Glutamatergic neuron (in vitro differentiated cells): ENCODE results near the gene SLC22A2. TPM values are rescaled to one million over a fixed set of nuclear protein-coding genes. Genes with fewer than 3 reads are reported as not detected.

Source experiments
- DNase-seq: peaks from one replicate; pipeline ENCODE4 v3.0.0; 2022
- H3K27ac Mint-ChIP-seq: one replicate; pipeline ENCODE4 v1.8.0; 2020; ENCODE audit warnings: mild to moderate bottlenecking, mixed read lengths, inconsistent platforms; ENCODE audit not compliant: unreplicated experiment
- H3K27me3 Mint-ChIP-seq: one replicate; pipeline ENCODE4 v1.8.0; 2020; ENCODE audit warnings: mild to moderate bottlenecking, moderate library complexity, mixed read lengths, inconsistent platforms; ENCODE audit not compliant: unreplicated experiment
- H3K36me3 Mint-ChIP-seq: one replicate; pipeline ENCODE4 v1.8.0; 2020; ENCODE audit warnings: mild to moderate bottlenecking, mixed read lengths, inconsistent platforms; ENCODE audit not compliant: unreplicated experiment
- H3K4me1 Mint-ChIP-seq: one replicate; pipeline ENCODE4 v1.8.0; 2020; ENCODE audit warnings: mild to moderate bottlenecking, low read depth, mixed read lengths, inconsistent platforms; ENCODE audit not compliant: unreplicated experiment
- H3K4me3 Mint-ChIP-seq: one replicate; pipeline ENCODE4 v1.8.0; 2020; ENCODE audit warnings: mild to moderate bottlenecking, mixed read lengths, inconsistent platforms; ENCODE audit not compliant: unreplicated experiment
- H3K9me3 Mint-ChIP-seq: one replicate; pipeline ENCODE4 v1.8.0; 2020; ENCODE audit warnings: mild to moderate bottlenecking, moderate library complexity, mixed read lengths, inconsistent platforms; ENCODE audit not compliant: unreplicated experiment
- CTCF ChIP-seq: fragments of 200-600 bp; sonication (generic); IDR thresholded peaks from one replicate; pipeline ENCODE4 v1.5.0; 2021; ENCODE audit not compliant: partially characterized antibody, unreplicated experiment
- total RNA-seq: library from RNA; stranded (reverse); fragmentation: NEBNext Ultra II Directional; extraction: Animal tissue kit (Norgen Biotek cat#: 25700); gene quantifications from one replicate; pipeline ENCODE4 v1.2.1, GENCODE V29; 2021; ENCODE audit not compliant: unreplicated experiment

SLC22A2 gene
- total RNA-seq, 1 donor from 2014 or later, result not detected

DNA sequence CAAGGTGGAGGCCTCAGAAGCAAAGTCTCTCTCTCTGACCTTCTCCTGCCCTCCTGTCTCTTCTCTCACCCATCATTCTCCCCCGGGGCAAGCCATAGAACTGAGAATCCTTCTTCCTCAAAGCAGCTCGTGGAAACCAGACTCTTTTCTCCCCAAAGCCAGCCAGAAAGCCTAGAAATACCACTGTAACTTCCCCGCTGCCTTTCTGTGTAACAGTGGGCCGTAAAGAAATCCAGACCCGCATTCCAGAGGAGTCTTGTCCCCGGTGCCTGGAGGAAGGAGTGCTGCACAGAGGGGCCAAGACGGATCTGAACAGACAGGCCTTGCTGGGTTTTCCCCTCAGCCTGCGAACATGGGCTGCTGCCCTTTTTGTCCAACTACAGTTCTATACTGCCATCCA, 977 bp upstream of the SLC22A2 start:
- H3K9me3 Mint-ChIP-seq, result peaks cover 3% of the 10 kb centered on the region
- no peaks in the 10 kb centered on the region for H3K27me3 Mint-ChIP-seq
- no peak overlapping the region for H3K27ac Mint-ChIP-seq
- no peak overlapping the region for H3K4me3 Mint-ChIP-seq
- no peak for TF ChIP-seq CTCF
- H3K4me1 Mint-ChIP-seq, result no peaks in the 10 kb centered on the region
- H3K36me3 Mint-ChIP-seq, result no peaks in the 10 kb centered on the region
- DNase-seq, result no peak

- H3K36me3 Mint-ChIP-seq, result no peaks in the 10 kb centered on the region
- no peaks in the 10 kb centered on the region for H3K4me1 Mint-ChIP-seq
- TF ChIP-seq CTCF, result no peak
- H3K4me3 Mint-ChIP-seq, result no peak overlapping the region
- no peak for DNase-seq
- H3K27me3 Mint-ChIP-seq, result no peaks in the 10 kb centered on the region
- H3K9me3 Mint-ChIP-seq, result peaks cover 3% of the 10 kb centered on the region
- no peak overlapping the region for H3K27ac Mint-ChIP-seq
Observed at GRCh38 chr6:160259143-160259425, 463 bp upstream of the SLC22A2 start.

DNA sequence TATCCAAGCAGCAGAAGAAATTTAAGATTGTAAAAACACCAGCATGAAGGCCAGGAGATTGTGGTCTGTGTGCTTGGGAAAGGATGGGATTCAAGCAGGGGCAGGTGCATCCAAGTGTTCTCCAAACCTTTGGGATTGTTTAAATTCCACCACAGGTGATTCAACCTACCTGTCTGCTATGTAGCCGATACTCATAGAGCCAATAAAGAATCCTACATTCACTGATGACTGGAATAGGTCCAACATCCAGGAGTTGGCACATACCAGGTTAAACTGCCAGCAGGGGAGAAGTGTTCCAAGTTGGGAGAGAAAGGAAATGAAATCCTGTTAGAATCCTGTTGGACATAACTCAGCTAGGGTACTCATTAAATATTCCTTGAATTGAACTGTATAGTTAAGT, 2.2 kb downstream of the SLC22A2 start:
- Mint-ChIP-seq H3K9me3 (peaks cover 3% of the 10 kb centered on the region), H3K4me1 (no peaks in the 10 kb centered on the region), H3K36me3 (no peaks in the 10 kb centered on the region), H3K4me3 (no peak overlapping the region), H3K27me3 (no peaks in the 10 kb centered on the region), H3K27ac (no peak overlapping the region)
- no peak for DNase-seq
- no peak for TF ChIP-seq CTCF

DNA sequence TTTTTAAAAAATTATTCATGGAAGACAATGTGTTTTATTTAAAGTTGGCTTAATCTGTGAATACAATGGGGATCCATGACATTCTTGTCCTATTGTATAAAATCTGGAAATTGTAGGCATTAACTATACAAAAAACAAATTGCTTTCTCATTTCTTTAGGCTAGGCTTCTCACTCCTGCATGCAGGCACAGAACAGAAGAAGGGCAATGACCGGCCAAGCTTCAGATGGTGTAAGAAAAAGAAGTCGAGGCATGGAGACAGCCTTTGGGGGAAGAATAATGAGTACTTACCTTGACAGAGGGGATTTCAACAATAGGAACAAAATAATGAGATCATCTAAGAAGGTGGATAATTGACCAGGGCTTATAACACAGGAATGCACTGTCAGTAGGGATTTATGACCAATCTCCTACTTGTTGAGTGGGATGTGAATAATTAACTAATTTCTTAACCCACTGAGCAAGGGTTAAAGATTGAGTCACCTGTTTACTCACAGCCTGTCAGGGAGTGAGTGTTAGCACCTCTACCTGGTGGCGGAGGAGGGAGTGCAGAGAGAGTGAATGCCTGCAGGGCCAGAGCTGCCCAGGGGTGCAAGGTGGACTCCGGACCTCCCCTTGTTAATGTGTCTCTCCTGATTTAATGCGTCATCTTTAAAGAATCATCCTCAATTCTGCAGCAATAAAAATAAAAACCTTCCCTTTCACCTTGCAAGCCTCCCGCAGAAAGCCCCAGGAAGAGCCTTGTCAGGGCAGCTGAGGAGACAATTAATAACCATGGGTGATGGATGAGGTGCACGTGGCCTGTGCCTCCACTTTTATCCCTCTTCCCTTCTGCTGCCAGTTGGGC, 3.9 kb downstream of the SLC22A2 start:
- no peak for TF ChIP-seq CTCF
- H3K27ac Mint-ChIP-seq, result no peak overlapping the region
- no peaks in the 10 kb centered on the region for H3K27me3 Mint-ChIP-seq
- no peaks in the 10 kb centered on the region for H3K4me1 Mint-ChIP-seq
- H3K9me3 Mint-ChIP-seq, result peaks cover 3% of the 10 kb centered on the region
- no peaks in the 10 kb centered on the region for H3K36me3 Mint-ChIP-seq
- H3K4me3 Mint-ChIP-seq, result no peak overlapping the region
- no peak for DNase-seq

GRCh38 chr6:160253714-160254113, 4.9 kb downstream of the SLC22A2 start:
- no peaks in the 10 kb centered on the region for H3K27me3 Mint-ChIP-seq
- no peak for TF ChIP-seq CTCF
- H3K36me3 Mint-ChIP-seq, result no peaks in the 10 kb centered on the region
- DNase-seq, result no peak
- no peaks in the 10 kb centered on the region for H3K4me1 Mint-ChIP-seq
- H3K27ac Mint-ChIP-seq, result no peak overlapping the region
- H3K4me3 Mint-ChIP-seq, result no peak overlapping the region
- H3K9me3 Mint-ChIP-seq, result peaks cover 1% of the 10 kb centered on the region
